ENCODE measurements around the gene WDR93.

Gene WDR93

DNA sequence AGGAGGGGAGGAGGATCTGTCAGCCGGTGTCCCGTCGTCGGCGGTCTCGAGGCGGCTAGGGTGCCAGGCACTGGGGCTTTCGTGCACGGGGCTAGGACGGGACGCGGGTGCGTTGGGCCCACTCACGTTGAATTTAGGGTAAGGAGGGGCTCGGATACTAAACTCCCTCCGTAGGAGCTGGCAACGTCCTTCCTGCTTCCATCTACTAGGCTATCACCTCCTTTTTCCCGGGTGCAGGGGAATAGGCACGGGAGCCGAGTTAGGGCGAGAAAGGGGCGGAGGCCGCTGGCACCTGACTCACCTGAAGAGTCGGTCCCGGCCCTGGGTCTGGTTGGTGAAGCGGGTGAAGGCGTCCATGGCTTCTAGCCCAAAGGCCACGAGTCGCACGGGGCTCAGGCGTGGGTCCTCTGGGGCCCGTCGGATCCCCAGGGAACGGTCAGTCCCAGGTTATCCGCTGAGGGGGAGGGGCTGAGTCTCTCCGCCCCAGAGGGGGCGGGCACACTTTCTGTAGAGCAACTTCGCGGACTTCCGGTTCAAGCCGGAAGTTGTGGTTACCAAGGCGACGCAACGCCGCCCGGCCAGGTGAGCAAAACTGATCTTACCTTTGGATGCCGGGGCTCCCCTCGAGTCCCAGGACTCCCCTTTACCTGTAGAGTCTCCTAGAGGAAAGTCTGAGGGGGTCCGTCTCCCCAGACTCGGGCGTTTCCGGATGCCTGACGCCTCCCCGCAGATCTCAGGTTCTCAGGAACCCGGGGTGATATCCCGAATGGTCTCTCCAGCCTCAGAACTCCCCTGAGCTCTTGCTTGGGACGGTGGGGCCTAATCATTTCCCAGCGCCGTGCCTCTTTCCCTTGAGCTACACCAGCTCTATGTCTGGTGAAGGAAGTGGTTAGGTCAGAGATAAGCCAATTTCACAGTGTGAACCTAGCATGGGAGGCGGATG, at the start of gene WDR93, which contains the start of gene PEX11A:
Gene WDR93, plus strand, starts transcription at position 536 of the 943 bp plus-strand sequence. CDS start 10,936 bp downstream, outside the sequence.
Gene PEX11A, minus strand, starts transcription at position 479 of the 943 bp plus-strand sequence. Its CDS starts 122 bp downstream, at position 357.
- FAIRE-seq = no peak

DNA sequence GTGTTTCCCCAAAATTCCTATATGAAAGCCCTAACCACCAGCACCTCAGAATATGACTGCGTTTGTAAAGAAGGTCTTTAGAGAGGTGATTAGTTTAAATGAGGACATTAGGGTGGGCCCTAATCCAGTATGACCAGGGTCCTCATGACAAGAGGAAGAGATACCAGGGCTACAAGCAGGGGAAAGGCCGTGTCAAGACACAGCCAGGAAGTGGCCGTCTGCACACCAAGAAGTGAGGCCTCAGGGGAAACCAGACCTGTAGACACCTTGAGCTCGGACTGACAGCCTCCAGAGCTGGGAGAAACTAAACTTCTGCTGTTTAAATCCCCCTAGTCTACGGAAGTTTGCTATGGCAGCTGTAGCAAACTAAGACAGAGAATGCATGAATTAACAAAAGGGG, 49.6 kb upstream of the WDR93 start:
- FAIRE-seq = no peak

DNA sequence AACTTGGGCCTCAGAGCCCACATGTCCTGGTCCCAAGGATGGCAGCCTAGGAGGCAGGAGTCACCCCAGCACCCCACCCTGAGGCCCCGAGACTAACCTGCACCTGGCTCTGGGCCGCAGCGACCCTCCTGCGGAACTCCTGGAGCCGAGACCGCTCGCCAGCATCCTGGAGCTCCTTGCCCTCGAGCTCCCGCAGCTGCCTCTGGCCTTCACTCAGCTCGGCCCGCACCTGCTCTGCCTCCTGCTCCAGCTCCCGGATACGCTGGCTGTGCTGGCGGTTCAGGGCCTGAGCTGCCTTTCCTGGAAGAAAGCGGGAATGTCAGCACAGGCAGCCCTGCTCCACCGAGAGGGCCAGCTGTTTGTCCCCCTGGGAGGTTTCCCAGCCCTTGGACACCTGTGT, 48.5 kb upstream of the WDR93 start:
- FAIRE-seq = no peak

DNA sequence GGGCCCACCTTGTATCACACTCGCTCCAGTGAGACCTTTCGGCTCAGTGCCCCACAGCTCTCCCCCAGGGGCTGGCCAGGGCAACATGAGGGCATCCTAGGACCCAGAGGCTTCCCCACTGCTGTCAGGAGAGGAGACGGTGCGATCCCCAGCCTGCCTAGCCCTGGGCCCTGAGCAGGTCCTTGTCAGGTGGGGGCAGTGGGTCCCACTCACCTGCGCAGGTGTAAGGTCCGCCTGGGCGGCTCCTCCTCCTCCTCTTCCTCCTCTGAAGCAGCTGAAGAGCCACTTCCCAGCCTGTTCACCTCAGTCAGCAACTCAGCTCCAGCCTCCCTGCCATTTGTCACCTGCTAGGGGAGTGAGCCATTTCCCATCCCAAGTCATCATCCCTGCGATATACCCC, 44.9 kb upstream of the WDR93 start:
- FAIRE-seq = no peak

DNA sequence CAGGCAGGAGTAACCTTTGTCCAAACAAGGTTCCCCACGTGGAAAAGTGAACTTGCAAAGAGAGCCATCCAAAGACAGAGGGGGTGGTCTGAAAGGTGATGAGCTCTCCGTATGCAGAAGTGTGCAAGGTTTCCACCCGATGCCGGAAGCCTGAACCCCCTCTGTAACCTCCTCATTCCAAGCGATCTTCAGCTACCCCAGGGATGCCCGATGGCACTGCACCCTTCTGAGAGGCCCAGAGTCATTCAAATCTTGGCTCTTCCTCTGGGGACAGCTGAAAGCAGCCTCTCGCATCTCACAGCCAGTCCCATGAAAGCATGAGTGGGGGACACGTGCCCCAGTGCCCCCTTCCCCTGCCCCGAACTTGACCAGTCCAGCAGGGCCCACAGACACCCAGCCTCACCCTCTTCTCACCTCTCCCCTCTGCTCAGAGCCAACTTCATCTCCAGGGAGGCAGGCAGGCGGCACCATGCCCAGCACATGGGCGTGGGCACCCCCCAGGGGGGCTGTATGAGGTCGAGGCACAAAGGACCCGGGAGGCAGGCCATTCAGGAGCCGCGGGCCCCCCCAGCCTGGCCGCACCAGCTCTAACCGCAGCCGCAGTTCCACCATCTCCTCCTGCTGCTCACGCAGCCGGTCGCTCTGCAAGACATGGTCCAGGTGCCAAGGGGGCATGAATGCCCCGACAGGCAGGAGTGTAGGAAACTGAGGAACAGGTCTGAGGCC, 44.0 kb upstream of the WDR93 start:
- FAIRE-seq = no peak

DNA sequence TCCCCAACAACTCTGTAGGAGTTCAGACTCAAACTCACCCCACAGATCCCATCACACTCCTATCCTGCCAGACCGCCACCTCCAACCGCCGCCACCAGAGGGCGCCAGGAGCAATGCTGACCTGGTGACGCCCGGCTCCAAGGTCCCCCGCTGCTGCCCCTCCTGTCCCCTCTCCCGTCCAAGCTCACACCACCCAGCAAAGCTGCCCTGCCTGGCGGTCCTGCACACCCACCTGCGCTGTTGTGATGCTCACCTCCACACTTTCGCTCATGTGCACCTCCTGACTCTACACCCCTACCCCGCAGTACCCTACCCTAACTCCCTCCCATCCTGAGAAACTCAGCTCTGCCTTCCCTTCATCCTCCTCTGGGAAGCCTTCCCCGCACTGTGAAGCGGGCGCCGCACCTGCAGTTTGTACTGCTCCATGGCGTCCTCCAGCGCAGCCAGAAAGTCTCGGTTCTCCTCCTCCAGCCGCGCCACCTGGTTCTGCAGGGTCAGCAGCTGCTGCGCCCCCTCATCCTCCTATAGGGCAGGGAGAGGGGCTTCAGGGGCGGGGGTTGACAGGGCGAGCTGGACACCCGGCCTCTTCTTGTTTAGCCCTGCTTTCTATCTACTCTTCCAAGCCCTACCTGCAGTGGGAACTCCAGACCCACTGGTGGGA, 43.3 kb upstream of the WDR93 start:
- FAIRE-seq = no peak

DNA sequence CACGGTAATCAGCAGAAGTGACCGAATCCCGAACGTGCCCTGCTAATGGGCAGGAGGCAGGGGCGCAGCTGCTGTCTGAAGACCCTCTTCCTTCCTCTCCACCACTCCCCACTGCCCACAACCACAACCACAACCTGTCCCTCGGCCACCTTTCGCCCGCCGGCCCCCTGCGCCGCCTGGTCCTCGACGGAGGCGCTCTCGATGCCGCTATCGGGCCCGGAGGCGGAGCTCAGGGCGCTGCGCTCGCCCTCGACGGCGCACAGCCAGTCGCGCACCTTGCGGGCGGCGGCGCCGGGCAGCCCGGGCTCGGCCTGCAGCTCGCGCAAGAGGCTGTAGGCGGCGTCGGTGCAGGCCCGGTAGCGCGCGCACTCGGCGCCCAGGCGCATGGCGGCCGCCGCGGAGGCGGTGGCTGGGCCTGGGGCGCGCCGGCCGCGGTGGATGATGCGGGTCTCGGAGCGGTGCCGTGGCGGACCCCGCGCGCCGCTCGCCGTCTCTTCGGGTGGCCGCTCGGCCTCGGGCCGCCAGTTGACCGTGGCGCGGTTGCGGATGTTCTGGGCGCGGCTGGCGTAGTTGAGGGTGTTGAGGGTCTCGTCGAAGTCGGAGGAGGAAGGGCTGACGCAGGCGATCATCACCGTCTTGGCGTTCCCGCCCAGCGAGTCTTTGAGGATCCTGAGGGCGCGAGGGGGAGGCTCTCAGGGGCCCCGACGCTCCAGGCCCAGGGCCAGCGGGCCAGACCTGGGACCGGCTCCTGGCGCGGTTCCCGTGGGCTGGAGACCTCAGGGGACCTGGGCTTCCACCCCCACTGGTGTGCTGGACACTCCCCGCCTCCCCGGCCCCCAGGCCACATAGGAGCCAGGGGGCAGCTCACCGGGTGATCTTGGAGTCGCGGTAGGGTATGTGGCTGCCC, 42.3 kb upstream of the WDR93 start:
- no peak for FAIRE-seq

DNA sequence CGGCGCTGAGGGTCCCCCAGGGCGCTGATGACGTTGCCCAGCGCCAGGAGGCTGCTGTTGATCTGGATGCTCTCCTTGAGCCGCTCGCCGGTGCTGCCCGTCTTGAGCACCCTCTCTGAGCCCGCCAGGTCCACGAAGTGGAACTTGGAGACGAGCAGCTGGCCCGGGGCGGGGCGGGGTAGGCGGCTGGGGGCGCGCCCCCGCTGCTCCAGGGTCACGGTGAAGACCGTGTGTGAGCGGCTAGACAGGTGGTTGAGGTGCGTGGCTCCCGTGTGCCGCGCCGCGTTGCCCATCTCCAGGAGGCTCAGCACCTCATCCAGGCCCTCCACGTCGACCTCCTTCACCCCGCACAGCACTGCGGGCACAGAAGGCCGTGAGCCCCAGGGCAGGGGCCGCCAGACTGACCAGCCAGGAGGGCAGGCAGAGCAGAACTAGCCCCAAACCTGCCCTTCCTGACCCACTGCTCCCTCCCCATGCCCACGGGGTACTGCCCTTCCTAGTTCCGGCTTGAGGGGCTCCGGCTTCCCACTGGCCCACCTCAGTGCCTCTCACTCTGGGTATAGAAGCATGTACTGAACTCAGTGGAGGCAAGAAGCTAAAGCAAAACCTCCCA, 41.5 kb upstream of the WDR93 start:
- no peak for FAIRE-seq

DNA sequence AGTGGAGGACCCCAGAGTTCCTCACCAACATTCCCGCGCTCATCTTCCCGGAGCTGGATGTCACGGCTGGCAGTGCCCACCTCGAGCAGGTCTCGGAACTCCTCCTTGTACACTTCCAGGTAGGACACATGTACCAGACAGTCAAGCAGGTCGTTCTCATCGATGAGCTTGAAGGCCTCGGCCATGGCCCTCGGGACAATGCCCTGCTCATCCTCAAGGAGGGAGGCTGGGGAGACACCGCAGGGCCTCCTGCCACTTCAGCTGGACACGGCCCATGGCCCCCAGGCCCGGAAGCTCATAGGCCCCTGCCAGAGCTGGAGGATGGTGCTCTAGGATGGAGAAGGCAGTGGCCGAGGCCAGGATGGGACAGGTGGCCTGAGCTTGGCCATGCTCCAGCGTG, 40.9 kb upstream of the WDR93 start:
- no peak for FAIRE-seq

DNA sequence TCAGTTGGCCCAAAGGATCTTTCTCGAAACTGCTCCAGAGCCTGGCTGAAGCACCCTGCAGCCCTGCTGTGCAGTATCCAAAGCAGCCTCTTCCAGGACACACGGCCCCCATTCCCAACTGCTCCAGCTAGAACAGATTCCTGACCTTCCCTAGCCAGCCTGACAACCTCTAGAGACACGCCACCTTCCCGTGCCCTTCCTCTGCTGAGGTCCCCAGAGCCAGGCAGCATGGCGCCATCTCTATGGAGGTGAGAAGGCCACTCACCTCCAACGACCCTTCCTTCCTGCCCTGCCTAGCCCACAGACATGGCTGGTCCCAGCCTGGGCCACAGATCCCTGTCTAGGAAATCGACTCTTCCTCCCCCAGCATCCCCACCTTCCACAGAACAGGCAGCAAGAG, 38.5 kb upstream of the WDR93 start:
- no peak for FAIRE-seq

DNA sequence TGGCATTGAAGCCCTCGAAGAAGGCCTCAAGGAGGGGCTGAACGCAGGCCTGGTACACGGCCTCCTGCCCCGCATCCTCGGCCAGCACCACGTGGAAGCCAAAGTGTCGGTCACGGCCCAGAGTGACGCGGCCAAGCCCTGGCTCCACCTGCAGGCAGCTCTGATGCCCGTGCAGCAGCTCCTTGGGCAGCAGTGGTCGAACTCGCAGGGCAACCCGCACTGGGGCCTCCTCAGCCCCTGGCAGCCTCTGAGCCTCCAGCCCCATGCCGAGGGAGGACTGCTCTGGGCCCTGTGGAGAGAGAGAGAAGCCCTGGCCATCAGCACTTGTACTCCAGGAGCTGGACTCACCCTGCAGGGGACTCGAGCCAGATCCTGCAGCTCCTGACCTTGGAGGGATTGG, 37.9 kb upstream of the WDR93 start:
- no peak for FAIRE-seq

DNA sequence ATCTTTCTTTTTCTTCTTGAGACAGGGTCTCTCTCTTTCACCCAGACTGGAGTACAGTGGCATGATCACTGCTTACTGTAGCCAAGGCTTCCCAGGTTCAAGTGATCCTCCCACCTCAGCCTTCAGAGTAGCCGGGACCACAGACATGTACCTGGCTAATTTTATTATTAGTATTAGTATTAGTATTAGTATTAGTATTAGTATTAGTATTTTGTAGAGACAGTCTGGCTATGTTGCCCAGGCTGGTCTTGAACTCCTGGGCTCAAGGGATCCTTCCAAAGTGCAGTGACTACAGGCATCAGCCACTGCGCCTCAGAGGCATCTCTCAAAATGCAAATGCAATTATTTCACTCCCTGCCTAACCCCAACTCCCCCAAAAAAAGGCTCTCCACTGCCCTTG, 37.0 kb upstream of the WDR93 start:
- no peak for FAIRE-seq

DNA sequence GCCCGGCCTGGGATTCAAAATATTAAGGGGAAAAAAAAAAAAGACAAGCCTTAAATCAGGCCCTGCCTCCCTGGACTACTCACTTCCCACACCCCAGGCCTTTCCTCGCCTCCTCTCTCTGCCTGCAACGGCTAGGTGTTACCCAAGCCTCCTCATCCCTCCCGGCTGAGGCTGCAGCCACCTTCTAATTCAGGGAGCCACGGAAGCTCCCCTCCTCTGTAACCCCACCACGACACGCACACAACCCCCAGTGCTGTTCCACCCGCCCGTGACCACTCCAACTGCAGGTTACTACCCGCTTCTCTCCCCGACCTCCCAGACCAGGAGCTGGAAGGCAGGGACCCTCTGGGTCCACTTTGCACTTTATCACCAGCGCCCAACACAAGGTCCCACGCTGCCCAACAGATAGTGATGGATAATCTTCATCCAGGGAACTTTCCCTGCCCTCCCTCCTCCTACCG, 36.3 kb upstream of the WDR93 start:
- no peak for FAIRE-seq

DNA sequence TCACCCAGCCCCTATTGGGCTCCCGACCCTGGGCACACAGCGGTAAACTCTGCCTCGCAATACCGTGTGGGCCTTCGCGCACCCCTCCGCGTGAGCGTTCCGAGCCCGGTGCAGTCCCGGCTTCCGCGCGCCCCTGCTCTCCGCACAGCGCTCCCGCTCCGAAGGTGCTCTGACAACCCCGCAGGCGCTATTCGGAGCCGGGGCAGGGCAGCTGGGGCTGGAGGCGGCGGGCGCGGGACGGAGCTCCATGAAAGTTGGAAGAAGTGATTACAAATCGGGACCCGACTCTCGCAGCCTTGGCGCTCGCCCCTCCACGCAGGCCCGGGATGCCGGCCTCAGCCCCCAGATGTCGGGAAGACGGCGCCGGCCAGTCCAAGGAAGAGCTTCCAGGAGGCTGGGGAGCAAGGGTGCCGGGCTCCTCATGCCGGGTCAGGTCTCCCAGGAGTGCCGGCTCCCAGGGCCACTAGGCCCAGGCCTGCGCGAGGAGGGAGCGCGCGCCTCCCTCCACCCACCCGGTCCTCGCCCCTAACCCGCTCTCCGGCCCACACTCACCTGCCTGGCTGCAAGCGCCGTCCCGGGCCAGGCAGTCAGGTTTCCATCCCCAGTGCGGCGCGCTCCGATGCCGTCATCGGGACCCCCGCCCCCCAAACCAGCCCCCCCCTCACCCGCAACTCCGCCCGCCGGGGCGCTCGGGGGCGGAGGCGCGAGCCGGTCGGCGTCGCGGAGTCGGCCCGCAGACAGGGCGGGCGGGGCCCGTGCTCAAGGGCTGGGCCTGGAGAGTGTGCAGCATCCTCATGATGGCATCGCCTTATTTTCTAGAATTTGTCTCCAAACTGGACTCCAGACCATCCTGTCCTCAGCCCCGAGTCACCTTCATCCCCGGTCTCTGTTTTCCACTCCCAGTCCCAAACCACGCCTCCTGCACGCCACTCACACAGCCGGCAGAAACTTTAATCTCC, 35.5 kb upstream of the WDR93 start, which contains the start of gene KIF7:
Gene KIF7, minus strand, starts transcription at position 621 of the 959 bp plus-strand sequence. CDS start 2,537 bp downstream, outside the sequence.
- FAIRE-seq = no peak

DNA sequence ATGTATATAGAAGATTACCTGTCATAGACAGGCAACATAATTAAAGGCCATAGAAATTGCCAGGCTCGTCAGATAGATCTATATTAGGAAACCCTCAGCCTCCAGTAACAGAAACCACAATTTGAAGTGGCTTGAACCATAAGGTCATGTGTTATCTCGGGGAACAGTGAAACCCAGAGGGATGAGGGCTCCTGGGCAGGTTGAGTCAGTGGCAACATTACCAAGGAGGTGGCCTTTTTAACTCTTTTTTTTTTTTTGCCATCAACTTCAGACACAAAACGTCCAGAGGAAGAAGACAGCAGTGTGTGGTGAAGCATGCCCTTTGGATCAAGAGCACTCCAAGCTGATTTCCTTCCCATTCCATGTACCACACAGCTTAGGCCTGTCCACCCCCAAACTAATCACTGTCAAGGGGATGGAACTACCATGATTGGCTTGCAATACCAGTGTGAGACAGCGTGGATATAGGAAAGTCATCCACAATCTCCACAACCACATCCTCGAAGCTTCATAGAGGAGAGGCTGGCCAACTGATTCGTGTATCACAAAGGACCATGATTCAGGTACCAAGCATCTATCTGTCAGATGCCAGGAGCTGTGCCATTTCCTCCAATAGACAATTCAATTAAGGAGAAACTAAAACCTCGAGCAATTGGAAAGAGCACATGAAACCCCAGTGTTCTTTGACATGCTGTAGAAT, 34.3 kb upstream of the WDR93 start:
- FAIRE-seq = no peak

DNA sequence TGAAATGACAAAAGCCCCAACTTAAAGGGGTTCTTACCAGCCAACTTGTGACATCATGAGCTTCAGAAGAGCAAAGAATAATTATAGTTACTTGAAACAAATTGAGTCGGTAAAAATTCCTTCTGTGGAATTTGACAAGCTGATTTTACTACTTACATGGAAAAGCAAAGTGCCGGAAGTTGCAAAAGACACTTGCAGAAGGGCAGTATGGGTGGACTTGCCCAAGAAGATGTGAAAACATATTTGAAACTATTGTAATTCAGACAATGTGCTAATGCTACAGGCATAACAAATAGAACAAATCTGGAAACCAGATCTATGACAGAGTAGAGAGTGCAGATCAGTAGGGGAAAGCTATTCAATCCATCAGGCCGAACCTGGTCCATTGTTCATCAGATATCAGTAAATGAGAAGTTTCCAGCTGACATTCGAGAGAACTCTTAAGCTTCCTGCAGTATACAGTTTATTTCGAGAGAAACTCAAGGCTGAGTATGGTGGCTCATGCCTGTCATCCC, 32.9 kb upstream of the WDR93 start:
- FAIRE-seq = no peak

DNA sequence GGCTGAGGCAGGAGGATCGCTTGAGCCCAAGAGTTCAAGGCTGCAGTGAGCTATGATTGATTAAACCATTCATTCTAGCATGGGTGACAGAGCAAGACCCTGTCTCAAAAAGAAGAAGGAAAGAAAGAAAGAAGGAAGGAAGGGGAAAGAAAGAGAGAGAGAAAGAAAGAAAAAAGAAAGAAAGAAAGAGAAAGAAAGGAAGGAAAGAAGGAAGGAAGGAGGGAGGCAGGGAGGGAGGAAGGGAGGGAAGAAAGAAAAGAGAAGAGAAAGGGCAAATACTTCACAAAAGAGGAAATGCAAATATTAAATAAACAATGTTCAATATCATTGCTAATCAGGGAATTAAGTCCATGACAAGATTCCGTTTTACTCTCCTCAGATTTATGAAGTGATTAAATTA, 31.3 kb upstream of the WDR93 start:
- FAIRE-seq = no peak

DNA sequence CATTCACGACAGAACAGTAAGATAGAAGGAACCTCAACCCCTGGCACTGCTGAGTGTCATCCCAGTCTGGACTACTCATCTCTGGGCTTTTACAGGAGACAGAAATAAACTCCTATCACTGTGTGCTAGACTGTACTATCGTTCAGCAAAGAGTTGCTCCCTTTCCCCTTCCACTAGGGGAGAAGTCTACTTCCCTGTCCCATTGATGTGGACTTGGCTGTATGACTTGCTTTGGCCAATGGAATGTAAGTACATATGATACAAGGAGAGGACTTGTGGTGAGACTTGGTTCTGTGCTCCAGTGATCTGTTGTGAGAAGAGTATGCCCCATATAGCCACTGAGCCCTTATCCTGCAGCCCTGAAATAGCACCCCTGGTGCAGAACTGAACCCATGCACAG, 30.1 kb upstream of the WDR93 start:
- no peak for FAIRE-seq

DNA sequence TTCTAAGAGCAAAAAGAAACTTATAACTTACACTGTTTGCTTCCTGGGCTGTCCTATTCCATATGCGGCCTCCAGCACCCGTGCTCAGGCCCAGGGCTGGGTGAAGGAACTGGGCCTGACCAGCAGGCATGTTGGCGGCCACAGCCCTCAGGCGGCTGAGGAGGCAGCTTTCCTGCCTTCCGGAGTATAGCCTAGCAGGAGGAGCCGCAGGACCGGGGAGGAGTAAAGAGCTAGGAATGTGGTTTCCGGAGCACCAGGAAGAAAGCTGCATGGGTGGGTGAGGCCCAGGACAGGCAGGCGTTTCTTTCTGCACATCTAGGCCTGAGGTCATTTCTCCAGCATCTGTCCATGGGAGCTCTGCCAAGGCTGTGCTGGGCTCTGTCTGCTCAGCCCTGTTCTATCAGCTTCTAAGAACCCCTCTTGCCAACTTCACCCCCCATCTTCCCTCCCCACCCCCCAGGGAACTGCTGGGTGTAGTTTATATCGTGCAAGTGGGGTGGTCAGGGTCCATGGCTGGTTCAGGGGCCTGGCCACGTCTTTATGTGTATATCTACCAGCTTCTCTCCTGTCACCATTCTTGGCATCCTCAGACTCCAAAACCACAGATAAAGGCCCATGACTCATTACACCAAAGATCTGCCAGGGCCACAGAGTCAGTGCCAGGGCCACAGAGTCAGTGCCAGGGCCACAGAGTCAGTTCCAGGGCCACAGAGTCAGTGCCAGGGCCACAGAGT, 27.6 kb upstream of the WDR93 start:
- FAIRE-seq = no peak

Data from TTC549 (cell line).